HFF-Myc (cell line): ENCODE results near the gene TMSB4Y.

Experiments
- DNase-seq: peaks from one replicate; pipeline ENCODE4 v3.0.0-alpha.2; 2011; ENCODE audit warnings: low read depth; ENCODE audit errors: extremely low read depth
- H3K4me3 ChIP-seq: replicated peaks from 2 replicates; pipeline ENCODE4 v1.5.1; 2011; ENCODE audit warnings: low read depth, mild to moderate bottlenecking, control low read depth, low read length
- TF ChIP-seq, protein P1 (sequence below): IDR thresholded peaks from 2 replicates; pipeline ENCODE4 v1.5.1; 2012; ENCODE audit warnings: mild to moderate bottlenecking, low read depth, low read length, control low read depth; ENCODE audit errors: missing control alignments

Gene TMSB4Y

DNA sequence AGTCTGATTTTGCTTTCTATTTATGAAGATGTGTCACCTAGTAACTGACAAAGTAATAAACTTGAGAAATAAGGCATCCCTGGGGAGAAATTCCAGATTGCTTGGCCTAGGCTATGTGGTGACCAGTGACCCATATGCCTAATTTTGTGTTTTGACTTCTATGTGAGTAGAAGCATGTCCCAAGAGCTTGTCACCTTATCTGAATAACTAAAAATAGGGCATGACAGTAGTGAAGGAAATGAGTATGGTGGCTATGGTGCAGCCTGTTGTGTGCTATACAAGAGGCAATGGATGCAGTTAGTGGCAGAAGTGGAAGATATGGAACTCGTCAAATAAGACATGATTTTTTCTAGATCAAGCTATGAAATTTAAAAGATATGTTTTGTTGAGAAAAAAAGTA is 15.3 kb downstream of the TMSB4Y start:
- TF ChIP-seq, protein P1, sequence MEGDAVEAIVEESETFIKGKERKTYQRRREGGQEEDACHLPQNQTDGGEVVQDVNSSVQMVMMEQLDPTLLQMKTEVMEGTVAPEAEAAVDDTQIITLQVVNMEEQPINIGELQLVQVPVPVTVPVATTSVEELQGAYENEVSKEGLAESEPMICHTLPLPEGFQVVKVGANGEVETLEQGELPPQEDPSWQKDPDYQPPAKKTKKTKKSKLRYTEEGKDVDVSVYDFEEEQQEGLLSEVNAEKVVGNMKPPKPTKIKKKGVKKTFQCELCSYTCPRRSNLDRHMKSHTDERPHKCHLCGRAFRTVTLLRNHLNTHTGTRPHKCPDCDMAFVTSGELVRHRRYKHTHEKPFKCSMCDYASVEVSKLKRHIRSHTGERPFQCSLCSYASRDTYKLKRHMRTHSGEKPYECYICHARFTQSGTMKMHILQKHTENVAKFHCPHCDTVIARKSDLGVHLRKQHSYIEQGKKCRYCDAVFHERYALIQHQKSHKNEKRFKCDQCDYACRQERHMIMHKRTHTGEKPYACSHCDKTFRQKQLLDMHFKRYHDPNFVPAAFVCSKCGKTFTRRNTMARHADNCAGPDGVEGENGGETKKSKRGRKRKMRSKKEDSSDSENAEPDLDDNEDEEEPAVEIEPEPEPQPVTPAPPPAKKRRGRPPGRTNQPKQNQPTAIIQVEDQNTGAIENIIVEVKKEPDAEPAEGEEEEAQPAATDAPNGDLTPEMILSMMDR = no peak
- no peak overlapping the region for H3K4me3 ChIP-seq
- no peak for DNase-seq

- TF ChIP-seq, protein P1 = no peak
- DNase-seq = no peak
These were observed 25.8 kb downstream of the TMSB4Y start for GRCh38 chrY:13729517-13729916.

DNA sequence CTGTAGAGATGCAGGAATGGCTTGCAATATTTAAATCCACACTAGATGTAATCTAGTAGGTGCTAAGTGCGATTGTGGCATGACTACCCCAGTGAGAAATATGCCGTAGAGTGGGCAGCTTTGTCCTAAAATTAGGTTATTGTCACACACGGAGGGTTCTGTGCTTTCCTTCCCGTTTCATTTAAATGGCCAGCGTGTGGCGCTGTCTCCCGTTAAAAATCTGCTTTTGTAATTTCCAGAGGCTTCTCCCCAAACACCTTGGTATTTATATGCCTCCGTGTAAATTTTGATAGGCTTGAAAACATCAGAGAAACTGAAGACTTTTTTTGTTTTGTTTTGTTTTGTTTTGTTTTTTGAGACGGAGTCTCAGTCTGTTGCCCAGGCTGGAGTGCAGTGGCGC is 34.9 kb downstream of the TMSB4Y start:
- no peak for DNase-seq
- TF ChIP-seq, protein P1 = peak; percentile 31

More at GRCh38 chrY:13729517-13729916, 25.8 kb downstream of the TMSB4Y start:
- H3K4me3 ChIP-seq = no peak overlapping the region

GRCh38 chrY:13751289-13752071 is 47.8 kb downstream of the TMSB4Y start:
- no peak overlapping the region for H3K4me3 ChIP-seq
- TF ChIP-seq, protein P1 = peak; percentile 9
- DNase-seq = no peak

More for the DNA sequence above, 34.9 kb downstream of the TMSB4Y start:
- no peak overlapping the region for H3K4me3 ChIP-seq

DNA sequence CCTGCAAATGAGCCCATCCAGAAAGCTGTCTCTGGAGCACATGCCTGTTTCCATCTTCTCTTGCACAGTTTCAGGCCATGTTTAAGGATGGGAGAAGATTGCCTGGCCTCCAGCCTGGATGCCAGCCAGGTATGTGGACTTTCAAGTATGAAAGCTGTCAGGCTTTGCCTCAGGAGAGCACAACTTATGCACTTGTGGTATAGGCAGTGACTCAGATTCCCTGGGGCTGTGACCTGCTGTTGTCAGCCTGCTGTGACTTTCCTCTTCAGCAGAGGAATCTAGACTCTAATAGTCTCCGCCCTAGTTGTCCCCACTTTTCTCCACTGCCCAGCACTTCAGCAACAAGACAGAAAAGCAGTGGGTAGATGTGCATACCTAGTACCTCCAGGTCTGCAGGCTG is 51.0 kb downstream of the TMSB4Y start:
- H3K4me3 ChIP-seq = no peak overlapping the region
- no peak for DNase-seq
- TF ChIP-seq, protein P1 = no peak
